HFFc6 (cell line): ENCODE data around the gene RAB35. TPM values are rescaled to one million over a fixed set of nuclear protein-coding genes. Genes with fewer than 3 reads are reported as not detected.

Source experiments
- DNase-seq: peaks from one replicate; pipeline ENCODE4 v3.0.0-alpha.2; 2018
- H3K27ac Mint-ChIP-seq: 2 replicates; pipeline ENCODE4 v1.8.0; 2020; ENCODE audit warnings: mild to moderate bottlenecking, mixed read lengths
- H3K27me3 Mint-ChIP-seq: 2 replicates; pipeline ENCODE4 v1.8.0; 2021; ENCODE audit warnings: mild to moderate bottlenecking, moderate library complexity, mixed read lengths; ENCODE audit not compliant: insufficient read depth
- H3K36me3 Mint-ChIP-seq: 2 replicates; pipeline ENCODE4 v1.8.0; 2021; ENCODE audit warnings: low read depth, mixed read lengths
- H3K4me1 Mint-ChIP-seq: 2 replicates; pipeline ENCODE4 v1.8.0; 2020; ENCODE audit warnings: low read depth, mixed read lengths
- H3K4me3 Mint-ChIP-seq: 2 replicates; pipeline ENCODE4 v1.8.0; 2020; ENCODE audit warnings: mild to moderate bottlenecking, moderate library complexity, mixed read lengths
- H3K9me3 Mint-ChIP-seq: 2 replicates; pipeline ENCODE4 v1.8.0; 2020; ENCODE audit warnings: mild to moderate bottlenecking, mixed read lengths
- CTCF ChIP-seq: fragments of 200-600 bp; sonication (generic); IDR thresholded peaks from 2 replicates; pipeline ENCODE4 v1.5.0; 2021; ENCODE audit warnings: antibody characterized with exemption, mild to moderate bottlenecking
- total RNA-seq, 6 experiments: library from RNA; stranded (reverse); fragmentation: NEBNext Ultra II Directional; extraction: Animal tissue kit (Norgen Biotek cat#: 25700); gene quantifications; 2 replicates in 1 of 6; 3 replicates in 5 of 6; pipeline ENCODE4 v1.2.3, GENCODE V29; 2021

The RAB35 gene
- total RNA-seq, 6 experiments from 2014 or later: 50.5 to 62.0 (median 55.3) TPM

GRCh38 chr12:120158351-120158750, 41.8 kb upstream of the RAB35 start:
- no peak for DNase-seq
- Mint-ChIP-seq H3K27me3 (no peaks in the 10 kb centered on the region; the same call in 1 of the 2 replicates), H3K9me3 (no peaks in the 10 kb centered on the region), H3K4me1 (no peaks in the 10 kb centered on the region), H3K27ac (no peak overlapping the region), H3K4me3 (no peak overlapping the region), H3K36me3 (peaks cover 25% of the 10 kb centered on the region)
- TF ChIP-seq CTCF: no peak

- Mint-ChIP-seq H3K4me1 (no peaks in the 10 kb centered on the region), H3K4me3 (no peak overlapping the region), H3K27ac (no peak overlapping the region), H3K27me3 (no peaks in the 10 kb centered on the region; the same call in 1 of the 2 replicates), H3K9me3 (no peaks in the 10 kb centered on the region), H3K36me3 (peaks cover 25% of the 10 kb centered on the region)
- TF ChIP-seq CTCF: no peak
- no peak for DNase-seq
Observed at GRCh38 chr12:120157678-120158077, 41.1 kb upstream of the RAB35 start.

- TF ChIP-seq CTCF: no peak
- H3K27ac Mint-ChIP-seq: no peak overlapping the region
- peaks cover 25% of the 10 kb centered on the region for H3K36me3 Mint-ChIP-seq
- H3K27me3 Mint-ChIP-seq: no peaks in the 10 kb centered on the region; the same call in 1 of the 2 replicates
- DNase-seq: no peak
- H3K4me3 Mint-ChIP-seq: no peak overlapping the region
- H3K4me1 Mint-ChIP-seq: no peaks in the 10 kb centered on the region
- no peaks in the 10 kb centered on the region for H3K9me3 Mint-ChIP-seq
Observed at GRCh38 chr12:120156315-120157259, 40.0 kb upstream of the RAB35 start.

- H3K4me3 Mint-ChIP-seq: no peak overlapping the region
- H3K27me3 Mint-ChIP-seq: peaks cover 2% of the 10 kb centered on the region; the same call in 1 of the 2 replicates
- no peaks in the 10 kb centered on the region for H3K4me1 Mint-ChIP-seq
- no peaks in the 10 kb centered on the region for H3K9me3 Mint-ChIP-seq
- no peak for TF ChIP-seq CTCF
- H3K27ac Mint-ChIP-seq: no peak overlapping the region
- peaks cover 25% of the 10 kb centered on the region for H3K36me3 Mint-ChIP-seq
- no peak for DNase-seq
Observed at GRCh38 chr12:120155072-120155471, 38.5 kb upstream of the RAB35 start.

- Mint-ChIP-seq H3K4me1 (no peaks in the 10 kb centered on the region), H3K4me3 (no peak overlapping the region), H3K36me3 (peaks cover 22% of the 10 kb centered on the region), H3K27ac (no peak overlapping the region), H3K9me3 (no peaks in the 10 kb centered on the region), H3K27me3 (0 out of 2 replicates have a peak, but pooled peaks cover 2% of the 10 kb centered on the region)
- DNase-seq: no peak
- TF ChIP-seq CTCF: no peak
Observed at GRCh38 chr12:120150919-120151525, 34.5 kb upstream of the RAB35 start.
